Measurements from ENCODE around the gene STK32C.

Gene STK32C

GRCh38 chr10:132249226-132249724, 58.5 kb downstream of the STK32C start:
- DNase-seq (ENCODE audit: low read depth in 2 of 2), result no peak

- DNase-seq (ENCODE audit: low read depth in 2 of 2), result peak; percentile 34 to 78
Measured at GRCh38 chr10:132248455-132249225, 59.1 kb downstream of the STK32C start.

GRCh38 chr10:132247943-132248342, 59.8 kb downstream of the STK32C start:
- no peak for DNase-seq (ENCODE audit: low read depth in 2 of 2)

GRCh38 chr10:132246296-132246695, 61.5 kb downstream of the STK32C start:
- DNase-seq (ENCODE audit: low read depth in 2 of 2), result no peak

- DNase-seq (ENCODE audit: low read depth in 2 of 2), result no peak
Measured at GRCh38 chr10:132245056-132245455, 62.7 kb downstream of the STK32C start.

GRCh38 chr10:132243626-132244025, 64.1 kb downstream of the STK32C start:
- no peak for DNase-seq (ENCODE audit: low read depth in 2 of 2)

GRCh38 chr10:132243141-132243540, 64.6 kb downstream of the STK32C start:
- DNase-seq (ENCODE audit: low read depth in 2 of 2), result no peak

GRCh38 chr10:132242103-132242840, 65.5 kb downstream of the STK32C start:
- DNase-seq (ENCODE audit: low read depth in 2 of 2), result no peak

- DNase-seq (ENCODE audit: low read depth in 2 of 2), result no peak
Measured at GRCh38 chr10:132241496-132241895, 66.3 kb downstream of the STK32C start.

- no peak for DNase-seq (ENCODE audit: low read depth in 2 of 2)
Measured at GRCh38 chr10:132241086-132241485, 66.7 kb downstream of the STK32C start.

GRCh38 chr10:132240581-132240980, 67.2 kb downstream of the STK32C start:
- no peak for DNase-seq (ENCODE audit: low read depth in 2 of 2)

- DNase-seq (ENCODE audit: low read depth in 2 of 2), result no peak
Measured at GRCh38 chr10:132240156-132240555, 67.6 kb downstream of the STK32C start.

- DNase-seq (ENCODE audit: low read depth in 2 of 2), result no peak
Measured at GRCh38 chr10:132239126-132240031, 68.4 kb downstream of the STK32C start.

GRCh38 chr10:132238371-132239125, 69.2 kb downstream of the STK32C start:
- DNase-seq (ENCODE audit: low read depth in 2 of 2), result no peak

- no peak for DNase-seq (ENCODE audit: low read depth in 2 of 2)
Measured at GRCh38 chr10:132237871-132238270, 69.9 kb downstream of the STK32C start.

- DNase-seq (ENCODE audit: low read depth in 2 of 2), result no peak
Measured at GRCh38 chr10:132237396-132237795, 70.4 kb downstream of the STK32C start.

- no peak for DNase-seq (ENCODE audit: low read depth in 2 of 2)
Measured at GRCh38 chr10:132236881-132237280, 70.9 kb downstream of the STK32C start.

GRCh38 chr10:132236161-132236560, 71.6 kb downstream of the STK32C start:
- no peak for DNase-seq (ENCODE audit: low read depth in 2 of 2)

GRCh38 chr10:132234860-132235259, 72.9 kb downstream of the STK32C start:
- no peak for DNase-seq (ENCODE audit: low read depth in 2 of 2)

GRCh38 chr10:132233501-132234085, 74.2 kb downstream of the STK32C start:
- DNase-seq (ENCODE audit: low read depth in 2 of 2), result no peak

- DNase-seq (ENCODE audit: low read depth in 2 of 2), result no peak
Measured at GRCh38 chr10:132232981-132233380, 74.8 kb downstream of the STK32C start.

Measured in stimulated activated CD4-positive, alpha-beta T cell treated with anti-CD3 and anti-CD28 coated beads, Interleukin-4, amount 100 ng/mL, for 48 hours (primary cell).